HepG2 (cell line): ENCODE results near the gene CYP2C8. TPM values are rescaled to one million over a fixed set of nuclear protein-coding genes. Genes with fewer than 3 reads are reported as not detected.

Experiments
- ATAD3A ChIP-seq: sonication (generic); formaldehyde crosslinking; IDR thresholded peaks from 2 replicates; pipeline ENCODE4 v1.4.0; 2020; ENCODE audit warnings: missing genetic modification reagents
- DDIT3 ChIP-seq: sonication (generic); formaldehyde crosslinking; IDR thresholded peaks from 2 replicates; pipeline ENCODE4 v1.4.0; 2020; ENCODE audit warnings: mild to moderate bottlenecking, missing genetic modification reagents
- DMTF1 ChIP-seq: sonication (generic); formaldehyde crosslinking; IDR thresholded peaks from 2 replicates; pipeline ENCODE4 v1.4.0; 2020; ENCODE audit warnings: mild to moderate bottlenecking, missing genetic modification reagents
- FIP1L1 ChIP-seq: fragments of 200-400 bp; formaldehyde crosslinking; IDR thresholded peaks from 2 replicates; pipeline ENCODE4 v1.6.1; 2018; ENCODE audit warnings: low read depth, mild to moderate bottlenecking, low read length, moderate library complexity, borderline replicate concordance; ENCODE audit not compliant: insufficient read depth
- HNF4A ChIP-seq: sonication (generic); formaldehyde crosslinking; IDR thresholded peaks from 2 replicates; pipeline ENCODE4 v1.4.0; 2020; ENCODE audit warnings: missing genetic modification reagents
- HNRNPLL ChIP-seq: fragments of 200-400 bp; formaldehyde crosslinking; IDR thresholded peaks from 2 replicates; pipeline ENCODE4 v1.6.1; 2017; ENCODE audit warnings: mild to moderate bottlenecking, low read depth, low read length; ENCODE audit not compliant: poor library complexity, severe bottlenecking
- IRF9 ChIP-seq: sonication (generic); formaldehyde crosslinking; IDR thresholded peaks from 2 replicates; pipeline ENCODE4 v1.8.0; 2022; ENCODE audit warnings: missing genetic modification reagents, mild to moderate bottlenecking, borderline replicate concordance
- KDM2A ChIP-seq: sonication (generic); formaldehyde crosslinking; IDR thresholded peaks from 2 replicates; pipeline ENCODE4 v1.4.0; 2020; ENCODE audit warnings: low read depth, missing genetic modification reagents, borderline replicate concordance
- KLF12 ChIP-seq: sonication (generic); formaldehyde crosslinking; IDR thresholded peaks from 2 replicates; pipeline ENCODE4 v1.4.0; 2020; ENCODE audit warnings: missing genetic modification reagents, borderline replicate concordance
- KMT2A ChIP-seq: sonication (generic); formaldehyde crosslinking; IDR thresholded peaks from 2 replicates; pipeline ENCODE4 v1.4.0; 2020; ENCODE audit warnings: missing genetic modification reagents
- MTERF4 ChIP-seq: sonication (generic); formaldehyde crosslinking; IDR thresholded peaks from 2 replicates; pipeline ENCODE4 v1.8.0; 2023; ENCODE audit warnings: mild to moderate bottlenecking, missing genetic modification reagents
- NCOR1 ChIP-seq: fragments of 200-600 bp; sonication (generic); IDR thresholded peaks from 2 replicates; pipeline ENCODE4 v1.7.0; 2017; ENCODE audit warnings: antibody characterized with exemption, low read length, borderline replicate concordance
- NR2F6 ChIP-seq, 2 experiments: IDR thresholded peaks; 2 replicates each; pipeline ENCODE4 v1.6.1; 2016; ENCODE audit warnings: antibody characterized with exemption in 1 of 2, mild to moderate bottlenecking in 1 of 2
- PREB ChIP-seq: sonication (generic); formaldehyde crosslinking; IDR thresholded peaks from 2 replicates; pipeline ENCODE4 v1.4.0; 2020; ENCODE audit warnings: missing genetic modification reagents
- RXRB ChIP-seq: IDR thresholded peaks from 2 replicates; pipeline ENCODE4 v1.6.1; 2016; ENCODE audit warnings: borderline replicate concordance, missing genetic modification reagents, missing compliant biosample characterization
- THAP9 ChIP-seq: sonication (generic); formaldehyde crosslinking; IDR thresholded peaks from 2 replicates; pipeline ENCODE4; 2020; ENCODE audit warnings: missing genetic modification reagents, mild to moderate bottlenecking, borderline replicate concordance
- ZBTB20 ChIP-seq: sonication (generic); formaldehyde crosslinking; IDR thresholded peaks from 2 replicates; pipeline ENCODE4 v1.8.1; 2023; ENCODE audit warnings: missing genetic modification reagents, low read depth, mild to moderate bottlenecking, borderline replicate concordance
- ZEB1 ChIP-seq: IDR thresholded peaks from 2 replicates; pipeline ENCODE4 v1.6.1; 2012; ENCODE audit warnings: mild to moderate bottlenecking, low read depth, inconsistent platforms; ENCODE audit not compliant: insufficient replicate concordance
- ZMYM4 ChIP-seq: sonication (generic); formaldehyde crosslinking; IDR thresholded peaks from 2 replicates; pipeline ENCODE4 v1.8.1; 2023; ENCODE audit warnings: mild to moderate bottlenecking, missing genetic modification reagents
- ZNF260 ChIP-seq: sonication (generic); formaldehyde crosslinking; IDR thresholded peaks from 2 replicates; pipeline ENCODE4 v1.4.0; 2020; ENCODE audit warnings: missing genetic modification reagents, low read depth, mild to moderate bottlenecking, borderline replicate concordance
- ZNF839 ChIP-seq: sonication (generic); formaldehyde crosslinking; IDR thresholded peaks from 2 replicates; pipeline ENCODE4 v1.4.0; 2020; ENCODE audit warnings: missing genetic modification reagents, mild to moderate bottlenecking, borderline replicate concordance
- polyA plus RNA-seq, 8 experiments: library from polyadenylated mRNA; depleted of rRNA in 3 of 8; stranded (reverse) in 7 of 8; unstranded in 1 of 8; fragments of >200 nt; fragmentation: Illumina TruSeq in 4 of 8; extraction: Trizol in 4 of 8; gene quantifications; 2 replicates each; pipeline versions ENCODE4 v1.2.1 to v1.2.3, GENCODE V29; 2011 to 2016; ENCODE audit warnings: low read depth in 4 of 8, missing spikeins in 1 of 8, mixed read lengths in 1 of 8; ENCODE audit not compliant: insufficient read depth in 1 of 8
- total RNA-seq, 5 experiments: library from RNA; depleted of rRNA; stranded (reverse); fragments of >200 nt; fragmentation: Illumina TruSeq; extraction: Trizol; gene quantifications; 2 replicates each; pipeline ENCODE4 v1.2.3, GENCODE V29; 2016; ENCODE audit warnings: low read depth in 1 of 5

Gene CYP2C8
- total and polyA plus RNA-seq, 2 of the 13 experiments (the other 11 are each of a cell fraction or from before 2014, with no cell fraction given): 0.09 to 0.15 TPM

GRCh38 chr10:95097805-95098204 lies 28.5 kb upstream of the CYP2C8 start (continued):
- TF ChIP-seq THAP9 (CRISPR knock-in tag) (no peak), ZMYM4 (peak; percentile 27; the same call in 1 of the 2 replicates), RXRB (CRISPR knock-in tag) (peak; percentile 43; the same call in 1 of the 2 replicates), KLF12 (no peak), DMTF1 (CRISPR knock-in tag) (no peak), ZEB1 (peak; percentile 82), ZNF260 (CRISPR knock-in tag) (no peak), HNF4A (peak; percentile 85), HNRNPLL (no peak), ZBTB20 (CRISPR knock-in tag) (peak; percentile 36; the same call in 1 of the 2 replicates), NCOR1 (0 out of 2 replicates have a peak, but pooled peaks have one; percentile 26), KDM2A (CRISPR knock-in tag) (no peak), FIP1L1 (no peak), KMT2A (CRISPR knock-in tag) (no peak), ZNF839 (CRISPR knock-in tag) (no peak), PREB (CRISPR knock-in tag) (no peak), DDIT3 (no peak), MTERF4 (CRISPR knock-in tag) (no peak), NR2F6 (IDR thresholded peaks at IDR 0.05) (no peak), NR2F6 (CRISPR knock-in tag; IDR thresholded peaks at IDR 0.05) (0 out of 2 replicates have a peak, but pooled peaks have one; percentile 23), ATAD3A (CRISPR knock-in tag) (no peak), IRF9 (CRISPR knock-in tag) (no peak)
